Uterus (tissue), 4 donors: ENCODE data around the gene CACNG8. TPM values are rescaled to one million over a fixed set of nuclear protein-coding genes. Genes with fewer than 3 reads are reported as not detected.

Source experiments
- DNase-seq, 2 donors: peaks; one replicate each; pipeline ENCODE4 v3.0.0-alpha.2; 2019 to 2020
- H3K27ac ChIP-seq, 2 donors: fragments of 200-600 bp; sonication (generic); 1 replicate in 1 of 2; 2 replicates in 1 of 2; pipeline ENCODE4 v1.5.1; 2016 to 2018
- H3K27me3 ChIP-seq, 2 donors: fragments of 200-600 bp; sonication (generic); one replicate each; pipeline ENCODE4 v1.5.1; 2018 to 2019; ENCODE audit warnings: control low read depth in 1 of 2
- H3K36me3 ChIP-seq, 2 donors: fragments of 200-600 bp; sonication (generic); one replicate each; pipeline ENCODE4 v1.5.1; 2019; ENCODE audit warnings: control low read depth in 1 of 2
- H3K4me1 ChIP-seq, 2 donors: fragments of 200-600 bp; sonication (generic); one replicate each; pipeline ENCODE4 v1.5.1; 2018 to 2019; ENCODE audit warnings: control low read depth in 1 of 2
- H3K4me3 ChIP-seq, 2 donors: fragments of 200-600 bp; sonication (generic); 1 replicate in 1 of 2; 2 replicates in 1 of 2; pipeline ENCODE4 v1.5.1; 2018 to 2019; ENCODE audit warnings: mild to moderate bottlenecking in 1 of 2
- H3K9me3 ChIP-seq, 2 donors: fragments of 200-600 bp; sonication (generic); one replicate each; pipeline ENCODE4 v1.5.1; 2019; ENCODE audit warnings: control low read depth in 1 of 2
- CTCF ChIP-seq, 4 experiments: fragments of 200-600 bp in 2 of 4; fragments of 450-650 bp in 2 of 4; sonication (generic) in 2 of 4; IDR thresholded peaks; one replicate each; pipeline ENCODE4 v1.5.1; 2016 to 2019; ENCODE audit warnings: antibody characterized with exemption in 4 of 4, mild to moderate bottlenecking in 2 of 4, moderate library complexity in 1 of 4
- POLR2A ChIP-seq, 2 donors: fragments of 450-650 bp; IDR thresholded peaks; one replicate each; pipeline ENCODE4 v1.6.1; 2016; ENCODE audit warnings: antibody characterized with exemption in 2 of 2, mild to moderate bottlenecking in 1 of 2, moderate library complexity in 1 of 2
- intact Hi-C: fragments of 100-400 bp; cut with DNase I; formaldehyde crosslinking; loops from one replicate; pipeline ENCODE4 v1.15.1; 2023; ENCODE audit warnings: low total_unique reads
- total RNA-seq, 4 donors: library from RNA; depleted of rRNA in 3 of 4; stranded (reverse); fragments of >200 nt in 3 of 4; gene quantifications; one replicate each; pipeline versions ENCODE4 v1.1.0 to v1.2.4, GENCODE V29; 2014 to 2023
- donor health status: DM: yes; HTN: yes; CAD: no.

CACNG8 gene
- total RNA-seq, result under 1 TPM in 2 of 4 donors, not detected in 2; 0.21 to 0.24 TPM

GRCh38 chr19:53962887-53963431, at the start of gene CACNG8:
Gene CACNG8, plus strand, starts transcription at chr19:53962937.
- no peak for DNase-seq
- no peak for TF ChIP-seq CTCF (IDR thresholded peaks at IDR 0.05)
- no peak for TF ChIP-seq POLR2A (IDR thresholded peaks at IDR 0.05)
- Histone ChIP-seq H3K4me1 (no peaks in the 10 kb centered on the region), H3K27ac (no peak within 1 kb of the TSS), H3K36me3 (no peaks in the 10 kb centered on the region), H3K9me3 (no peaks in the 10 kb centered on the region), H3K27me3 (peaks cover 5 to 27% of the 10 kb centered on the region in 2 donors), H3K4me3 (no peak within 1 kb of the TSS)
- intact Hi-C loops, result no loop called here

DNA sequence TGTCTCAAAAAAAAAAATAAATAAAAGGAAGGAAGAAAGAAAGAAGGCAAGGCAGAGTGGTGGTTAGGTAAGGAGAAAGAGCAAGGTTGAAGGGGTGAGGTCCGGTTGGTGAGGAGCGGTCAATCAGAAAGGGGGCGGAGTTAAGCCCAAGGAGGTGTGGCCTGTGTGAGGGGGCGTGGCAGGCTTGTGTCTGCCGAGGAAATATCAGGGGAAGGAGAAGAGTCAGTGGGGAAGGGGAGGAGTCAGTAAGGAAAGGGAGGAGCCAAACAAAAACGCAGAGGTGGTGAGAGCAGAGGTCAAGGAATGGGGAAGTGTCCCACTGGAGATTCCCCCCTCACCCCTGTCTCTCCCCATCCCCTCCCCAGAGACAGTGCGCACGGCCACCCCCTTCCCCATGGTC, 47.7 kb upstream of the CACNG8 start:
- Histone ChIP-seq H3K27me3 (peaks cover 0 to 15% of the 10 kb centered on the region in 2 donors), H3K4me3 (no peak overlapping the region), H3K9me3 (no peaks in the 10 kb centered on the region), H3K27ac (no peak overlapping the region), H3K4me1 (no peaks in the 10 kb centered on the region), H3K36me3 (no peaks in the 10 kb centered on the region)
- intact Hi-C loops, result no loop called here
- TF ChIP-seq POLR2A (IDR thresholded peaks at IDR 0.05) (no peak), CTCF (IDR thresholded peaks at IDR 0.05) (no peak)
- DNase-seq, result no peak

- Histone ChIP-seq H3K4me3 (no peak overlapping the region), H3K27me3 (peaks cover 0 to 8% of the 10 kb centered on the region in 2 donors), H3K4me1 (no peaks in the 10 kb centered on the region), H3K27ac (no peak overlapping the region), H3K9me3 (no peaks in the 10 kb centered on the region), H3K36me3 (no peaks in the 10 kb centered on the region)
- TF ChIP-seq CTCF (IDR thresholded peaks at IDR 0.05), result no peak
- no peak for TF ChIP-seq POLR2A (IDR thresholded peaks at IDR 0.05)
- intact Hi-C loops, result no loop called here
- DNase-seq, result no peak
Observed at GRCh38 chr19:53916004-53916403, 46.7 kb upstream of the CACNG8 start.

DNA sequence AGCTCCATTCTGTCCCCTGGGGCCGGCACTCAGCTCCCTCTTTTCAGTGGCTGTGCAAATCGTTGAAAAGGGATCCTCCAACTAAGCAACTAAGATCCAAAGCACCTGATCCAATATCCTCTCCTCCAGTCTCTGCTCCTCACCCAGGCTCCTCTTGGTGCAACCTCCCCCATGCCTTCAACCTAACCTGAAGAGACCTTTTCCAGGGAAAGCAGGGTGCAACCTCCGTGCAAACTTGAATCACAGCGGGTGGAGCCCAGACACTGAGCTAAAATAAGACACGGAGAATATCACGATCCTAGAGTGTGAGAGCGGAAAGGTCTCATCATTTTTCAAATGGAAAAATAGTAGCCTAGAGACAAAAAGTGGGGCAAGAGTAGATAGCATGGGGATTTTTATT, 45.4 kb upstream of the CACNG8 start:
- Histone ChIP-seq H3K27ac (no peak overlapping the region), H3K4me3 (no peak overlapping the region), H3K9me3 (no peaks in the 10 kb centered on the region), H3K36me3 (no peaks in the 10 kb centered on the region), H3K27me3 (peaks cover 0 to 8% of the 10 kb centered on the region in 2 donors), H3K4me1 (no peaks in the 10 kb centered on the region)
- intact Hi-C loops, result no loop called here
- TF ChIP-seq POLR2A (IDR thresholded peaks at IDR 0.05), result no peak
- DNase-seq, result no peak

- Histone ChIP-seq H3K9me3 (no peaks in the 10 kb centered on the region), H3K4me1 (no peaks in the 10 kb centered on the region), H3K4me3 (no peak overlapping the region), H3K36me3 (no peaks in the 10 kb centered on the region), H3K27me3 (no peaks in the 10 kb centered on the region), H3K27ac (no peak overlapping the region)
- TF ChIP-seq CTCF (IDR thresholded peaks at IDR 0.05) (no peak), POLR2A (IDR thresholded peaks at IDR 0.05) (no peak)
- intact Hi-C loops, result no loop called here
- DNase-seq, result no peak
Observed at GRCh38 chr19:53927739-53928138, 35.0 kb upstream of the CACNG8 start.

- H3K36me3 ChIP-seq, result no peaks in the 10 kb centered on the region
- TF ChIP-seq POLR2A (IDR thresholded peaks at IDR 0.05) (no peak), CTCF (IDR thresholded peaks at IDR 0.05) (no peak)
- no peak overlapping the region for H3K27ac ChIP-seq
- no peaks in the 10 kb centered on the region for H3K9me3 ChIP-seq
- no peak overlapping the region for H3K4me3 ChIP-seq
- H3K4me1 ChIP-seq, result no peaks in the 10 kb centered on the region
- intact Hi-C loops, result no loop called here
- DNase-seq, result no peak
- no peaks in the 10 kb centered on the region for H3K27me3 ChIP-seq
Observed at GRCh38 chr19:53936029-53936428, 26.7 kb upstream of the CACNG8 start.
